ENCODE measurements around the gene TMEM132C.

DNA sequence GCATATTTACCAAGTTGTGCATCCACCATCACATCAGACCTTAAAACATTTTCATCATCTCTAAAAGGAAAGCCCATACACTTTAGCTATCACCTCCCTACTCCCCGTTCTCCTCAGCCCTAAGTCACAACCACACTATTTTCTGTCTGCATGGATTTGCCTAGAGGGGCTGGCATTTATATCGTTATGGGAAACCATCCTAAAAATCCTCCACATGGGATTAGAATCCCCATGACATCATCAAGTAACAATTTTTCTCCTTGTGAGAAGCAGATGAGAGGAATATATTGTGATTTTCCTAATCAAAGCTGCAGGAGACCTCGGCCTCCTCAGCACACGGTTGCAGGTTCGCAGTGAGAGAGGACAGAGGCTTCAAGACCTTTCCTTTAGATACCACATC lies 442.7 kb downstream of the TMEM132C start:
- TF ChIP-seq RAD21 (IDR thresholded peaks at IDR 0.05; ENCODE audit: low read depth) (no peak), CEBPB (IDR thresholded peaks at IDR 0.05) (no peak), EP300 (IDR thresholded peaks at IDR 0.05; ENCODE audit: borderline replicate concordance) (no peak)

All from Ishikawa (cell line).